Measurements from ENCODE around the gene NOB1.

NOB1 gene

DNA sequence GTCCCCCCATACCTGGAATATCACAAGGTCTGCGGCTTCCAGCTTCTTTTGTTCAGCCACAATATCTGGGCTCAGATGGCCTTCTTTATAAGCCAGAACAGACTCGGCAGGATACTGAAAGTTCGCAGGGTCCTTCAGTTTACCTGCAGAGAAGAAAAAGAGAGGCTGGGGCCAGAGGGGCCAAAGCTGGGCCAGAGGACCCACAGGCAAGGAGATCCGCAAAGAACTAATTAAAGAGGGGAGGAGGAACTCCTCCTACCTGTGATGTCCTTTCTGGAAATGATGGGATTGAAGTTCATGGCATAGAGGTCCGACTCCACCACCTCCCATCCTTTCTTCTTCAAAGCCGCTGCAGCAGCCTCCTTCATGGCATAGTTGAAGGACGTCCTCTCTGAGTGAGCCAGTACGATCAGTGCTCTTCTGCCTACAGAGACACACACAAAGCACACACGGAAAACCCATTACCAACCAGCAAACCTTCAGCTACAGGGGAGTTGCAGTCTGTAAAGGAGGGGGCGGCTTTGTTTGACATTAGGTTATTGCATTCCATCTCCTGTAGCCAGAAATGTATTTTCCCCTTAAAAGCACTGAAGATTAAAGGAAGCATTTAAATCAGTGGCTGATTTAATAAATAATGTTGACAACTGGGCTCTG, 36.5 kb downstream of the NOB1 start:
- no peak for DNase-seq

DNA sequence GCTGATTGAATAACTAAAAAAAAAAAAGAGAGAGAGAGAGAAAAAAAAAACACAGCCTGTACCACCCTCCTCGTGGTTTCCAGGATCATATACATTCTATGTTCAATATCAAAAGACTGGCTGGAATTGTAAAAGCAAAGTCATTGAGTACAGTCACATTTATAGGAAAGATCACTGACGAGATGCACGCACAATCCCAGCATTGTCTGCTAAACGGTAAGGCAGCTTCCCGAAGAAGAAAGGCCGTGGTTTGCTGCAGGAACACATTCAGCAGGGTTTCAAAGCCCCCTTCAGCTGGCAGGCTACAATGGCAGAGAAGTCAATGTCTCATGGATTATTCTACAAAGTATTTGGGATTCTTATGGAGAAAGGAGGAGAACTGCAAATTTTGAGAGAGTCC, 37.7 kb downstream of the NOB1 start:
- DNase-seq = no peak

DNA sequence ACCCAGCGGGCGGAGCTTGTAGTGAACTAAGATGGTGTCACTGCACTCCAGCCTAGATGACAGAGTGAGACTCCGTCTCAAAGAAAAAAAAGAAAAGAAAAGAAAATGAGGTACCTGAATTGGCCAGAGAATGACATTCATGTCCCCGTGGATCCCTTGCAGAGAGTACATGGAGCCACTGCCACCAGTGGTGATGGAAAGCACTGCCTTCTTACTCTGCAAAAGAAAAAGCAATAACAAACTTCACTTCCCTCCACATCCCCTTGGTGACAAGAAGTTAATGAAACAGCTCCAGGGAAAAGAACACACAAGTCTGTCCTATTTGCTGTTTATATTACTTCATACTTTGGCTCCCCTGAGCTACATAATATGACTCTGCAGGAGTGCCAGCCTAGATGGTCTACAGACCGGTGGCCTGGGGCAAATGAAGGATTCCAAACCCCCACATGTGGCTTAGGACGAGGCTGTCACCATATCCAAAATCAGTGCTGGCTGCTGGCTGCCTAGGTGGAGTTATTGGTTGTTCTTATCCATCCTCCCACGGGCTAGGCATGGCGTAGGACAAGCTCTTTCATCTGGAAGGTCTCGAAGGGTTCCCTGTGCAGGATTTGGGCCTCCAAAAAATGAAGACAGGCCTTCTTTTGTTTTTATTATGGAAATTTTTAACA, 41.7 kb downstream of the NOB1 start:
- DNase-seq = peak; percentile 37

DNA sequence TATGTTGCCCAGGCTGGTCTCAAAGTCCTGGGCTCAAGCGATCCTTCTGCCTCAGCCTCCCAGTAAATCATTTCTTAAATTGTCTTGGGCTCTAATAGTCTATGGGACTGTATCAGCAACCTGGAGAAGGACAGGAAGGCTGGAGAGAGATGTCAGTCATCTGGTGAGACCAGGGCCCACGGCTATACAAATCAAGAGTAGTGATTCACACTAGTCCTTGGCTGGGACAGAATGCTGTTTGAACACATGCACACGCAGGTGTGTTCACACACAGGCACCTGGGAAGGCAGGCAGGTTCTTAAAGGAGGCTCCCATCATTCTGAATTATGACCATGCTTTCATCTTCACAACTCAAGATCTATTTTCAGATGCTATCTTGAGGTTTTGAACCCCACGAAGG, 42.4 kb downstream of the NOB1 start:
- no peak for DNase-seq

DNA sequence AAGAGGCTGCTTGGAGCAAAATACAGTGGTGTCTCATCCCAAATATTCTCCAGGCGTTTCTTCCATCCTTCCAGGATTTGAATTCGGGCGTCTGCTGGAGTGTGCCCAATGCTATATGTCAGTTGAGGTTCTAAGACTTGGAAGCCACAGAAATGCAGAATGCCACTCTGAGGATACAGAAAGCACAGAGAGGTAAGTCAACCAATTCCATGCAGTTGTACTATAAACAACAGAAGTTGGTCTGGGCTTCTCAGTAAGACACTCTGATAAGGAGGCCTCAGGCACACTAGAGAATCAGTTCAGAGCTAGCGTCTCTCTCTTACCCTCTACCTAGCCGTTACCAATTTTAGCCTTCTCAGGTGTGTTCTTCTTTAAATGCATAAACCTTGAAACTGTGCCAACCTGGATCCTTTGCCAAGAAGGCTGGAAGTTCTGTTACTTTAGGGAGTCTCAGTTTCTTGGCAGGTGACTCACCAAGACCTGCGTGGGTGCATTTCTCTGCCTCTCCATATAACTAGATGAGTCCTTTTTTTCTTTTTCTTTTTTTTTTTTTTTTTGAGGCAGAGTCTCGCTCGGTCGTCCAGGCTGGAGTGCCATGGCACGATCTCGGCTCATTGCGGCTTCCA, 43.5 kb downstream of the NOB1 start:
- DNase-seq = peak; percentile 51

DNA sequence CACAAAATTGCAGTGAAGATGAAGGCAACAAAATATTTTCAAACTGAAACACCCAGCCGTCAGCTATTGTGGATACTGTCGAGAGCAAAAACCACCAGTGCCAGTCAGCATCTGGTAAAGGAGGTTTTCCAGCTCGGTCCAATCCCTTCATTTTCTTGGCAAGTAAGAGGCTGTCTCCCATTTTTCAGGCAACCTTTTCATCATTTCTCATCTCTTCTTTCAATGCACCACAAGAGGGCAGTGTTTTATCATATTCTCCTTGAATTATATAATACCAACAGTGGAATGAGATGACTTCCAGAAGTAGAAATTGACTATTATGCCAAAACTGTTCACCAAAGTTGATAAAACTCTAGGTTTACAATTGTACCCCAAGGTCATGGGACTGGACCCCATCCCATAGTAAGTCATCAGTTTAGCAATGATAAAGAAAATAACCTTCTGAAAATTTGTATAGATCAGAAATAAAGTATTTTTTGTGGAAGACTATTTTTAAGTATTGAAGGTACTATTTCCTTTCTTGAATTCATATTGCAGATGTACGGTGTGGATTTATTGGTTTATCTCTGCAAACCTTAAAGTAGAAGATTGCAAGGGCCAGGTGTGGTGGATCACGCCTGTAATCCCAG, 45.2 kb downstream of the NOB1 start:
- peak; percentile 57 for DNase-seq

DNA sequence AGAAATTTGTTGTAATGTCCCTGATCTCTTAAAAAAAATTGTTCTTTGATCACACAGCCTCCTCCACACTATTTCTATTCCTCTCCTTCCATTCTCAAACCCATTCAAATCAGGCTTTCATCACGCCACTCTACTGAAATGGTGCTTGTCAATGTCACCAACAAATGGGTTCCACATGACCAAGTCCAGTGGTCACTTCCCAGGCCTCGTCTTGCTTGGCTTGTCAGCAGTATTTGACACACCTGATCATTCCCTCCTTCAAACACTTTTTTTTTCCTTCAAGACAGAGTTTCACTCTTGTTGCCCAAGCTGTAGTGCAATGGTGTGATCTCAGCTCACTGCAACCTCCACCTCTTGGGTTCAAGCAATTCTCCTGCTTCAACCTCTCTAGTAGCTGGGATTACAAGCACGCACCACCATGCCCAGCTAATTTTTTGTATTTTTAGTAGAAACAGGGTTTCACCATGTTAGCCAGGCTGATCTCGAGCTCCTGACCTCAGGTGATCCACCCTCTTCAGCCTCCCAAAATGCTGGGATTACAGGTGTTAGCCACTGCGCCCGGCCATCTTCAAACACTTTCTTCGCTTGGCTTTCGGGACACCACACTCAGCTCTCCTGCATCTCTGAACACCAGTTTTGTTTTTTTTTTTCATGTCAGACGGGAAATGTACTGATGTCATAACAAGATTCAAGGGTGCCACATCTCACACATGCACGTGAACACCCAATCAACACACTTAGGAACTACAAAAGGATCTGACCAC, 46.6 kb downstream of the NOB1 start:
- DNase-seq = peak; percentile 51

DNA sequence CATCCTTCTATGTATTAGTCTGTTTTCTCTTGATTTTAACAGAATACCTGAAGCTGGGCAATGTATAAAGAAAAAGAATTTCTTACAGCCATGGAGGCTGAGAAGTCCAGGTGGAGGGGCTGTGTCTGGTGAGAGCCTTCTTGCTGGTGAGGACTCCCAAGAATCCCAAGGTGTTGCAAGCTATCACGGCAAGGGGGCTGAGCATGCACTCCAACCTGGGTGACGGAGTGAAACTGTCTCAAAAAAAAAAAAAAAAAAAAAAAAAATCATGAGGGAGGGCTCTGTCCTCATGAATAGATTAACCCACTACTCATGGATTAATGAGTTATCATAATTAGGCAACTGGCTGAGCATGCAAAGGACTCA, 47.8 kb downstream of the NOB1 start:
- DNase-seq = no peak

DNA sequence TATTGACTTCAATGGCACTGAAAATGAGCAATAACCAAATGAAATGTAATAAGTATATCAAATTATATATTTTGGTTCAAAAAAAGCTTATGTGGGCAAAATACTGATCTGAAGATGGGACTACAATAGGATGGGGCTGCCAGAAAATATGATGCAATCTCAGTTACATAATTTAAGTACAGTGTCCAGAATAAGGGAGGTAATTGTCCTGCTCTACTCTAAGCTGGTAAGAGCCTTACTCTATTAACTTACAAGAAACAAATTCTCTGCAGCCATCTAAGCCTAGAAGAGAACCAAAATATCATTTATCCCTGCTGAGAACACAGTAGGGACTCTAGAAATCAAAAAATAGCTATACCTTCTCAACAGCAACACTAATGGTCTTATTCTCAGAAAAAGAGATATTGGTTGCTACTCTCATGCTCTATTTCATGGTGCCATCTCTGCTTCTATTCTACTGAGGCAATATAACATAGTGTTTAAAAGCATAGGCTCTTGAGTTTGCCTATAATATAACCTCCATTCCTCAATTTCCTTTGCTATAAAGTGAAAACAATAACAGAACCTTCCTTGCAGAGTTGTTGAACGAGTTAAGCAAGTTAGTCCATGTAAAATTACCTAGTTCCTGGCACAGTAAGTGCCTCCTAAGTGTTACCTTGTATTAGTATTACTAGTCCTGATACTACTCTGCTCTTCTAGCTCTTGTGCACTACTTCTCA, 48.3 kb downstream of the NOB1 start:
- DNase-seq = no peak

DNA sequence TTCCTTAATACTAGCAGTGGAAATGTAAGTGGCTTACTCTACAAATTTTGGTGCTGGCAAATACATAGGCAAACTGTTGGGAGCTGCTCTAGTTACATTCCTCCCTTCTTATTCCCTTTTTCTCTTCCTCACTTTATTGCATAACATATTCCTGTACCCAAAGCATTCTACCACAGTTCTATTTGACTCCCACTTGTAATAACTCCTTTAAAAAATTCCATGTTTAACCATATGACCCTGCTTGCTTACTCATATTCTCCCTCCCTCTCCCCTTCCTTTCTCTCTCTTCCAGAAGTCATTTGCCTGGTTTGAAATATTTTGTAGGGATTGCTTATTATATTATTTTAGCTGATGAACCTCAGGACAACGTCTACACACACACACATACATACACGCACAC, 51.1 kb downstream of the NOB1 start:
- DNase-seq = no peak

DNA sequence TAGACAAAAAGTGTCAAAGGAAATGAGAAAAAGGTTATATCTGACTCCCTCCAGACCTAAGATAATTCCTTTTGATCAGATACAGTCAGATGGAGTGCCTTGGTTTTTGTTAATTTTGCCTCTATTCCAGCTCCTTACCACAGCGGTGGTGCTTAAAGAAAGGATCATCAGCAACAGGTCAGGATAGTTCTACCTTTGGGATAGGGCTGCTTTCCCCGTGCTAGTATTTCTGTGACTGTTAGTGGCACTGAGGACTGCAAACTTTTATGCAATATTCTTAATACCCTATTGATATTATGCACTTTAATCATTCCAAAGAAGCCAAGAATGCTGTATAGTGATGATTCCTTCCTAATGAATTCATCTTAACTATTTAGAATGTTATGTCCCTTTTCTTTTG, 52.9 kb downstream of the NOB1 start:
- no peak for DNase-seq

DNA sequence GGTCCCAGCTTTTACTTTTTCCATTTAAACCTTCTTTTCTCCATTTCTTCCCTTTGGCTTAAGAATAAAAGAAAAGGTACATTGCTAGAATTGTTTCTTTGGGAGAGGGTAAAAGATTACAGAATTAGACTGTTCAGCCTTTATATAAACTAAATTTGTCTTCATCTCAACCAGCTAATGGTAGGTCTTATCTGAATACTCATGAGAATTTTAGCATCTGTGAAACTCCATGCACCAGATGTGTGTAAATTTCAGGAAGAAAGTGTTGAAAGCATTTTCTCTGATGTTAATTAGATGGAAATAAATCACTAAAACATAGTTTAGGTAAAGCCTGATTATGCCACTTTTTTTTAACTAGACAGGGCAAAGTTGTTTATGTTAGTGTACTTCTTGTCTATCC, 53.3 kb downstream of the NOB1 start:
- no peak for DNase-seq

DNA sequence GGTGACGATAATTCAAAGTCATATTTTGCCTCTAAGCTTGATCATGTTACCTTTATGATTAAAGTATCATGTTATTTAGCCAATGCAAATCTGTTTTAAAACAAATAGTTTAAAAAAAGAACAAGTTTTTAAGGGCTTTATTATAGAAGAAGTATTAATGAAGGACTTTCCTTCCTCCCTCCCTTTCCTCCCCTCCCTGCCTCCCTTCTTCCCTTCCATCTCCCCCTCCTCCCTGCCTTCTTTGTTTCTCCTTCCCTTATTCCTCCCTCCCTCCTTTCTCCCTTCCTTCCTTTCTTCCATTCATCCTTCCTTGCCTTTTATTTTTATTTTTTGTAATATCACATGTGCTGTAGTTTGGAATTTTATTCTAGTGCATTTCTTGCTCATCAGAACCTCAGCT, 54.8 kb downstream of the NOB1 start:
- DNase-seq = no peak

DNA sequence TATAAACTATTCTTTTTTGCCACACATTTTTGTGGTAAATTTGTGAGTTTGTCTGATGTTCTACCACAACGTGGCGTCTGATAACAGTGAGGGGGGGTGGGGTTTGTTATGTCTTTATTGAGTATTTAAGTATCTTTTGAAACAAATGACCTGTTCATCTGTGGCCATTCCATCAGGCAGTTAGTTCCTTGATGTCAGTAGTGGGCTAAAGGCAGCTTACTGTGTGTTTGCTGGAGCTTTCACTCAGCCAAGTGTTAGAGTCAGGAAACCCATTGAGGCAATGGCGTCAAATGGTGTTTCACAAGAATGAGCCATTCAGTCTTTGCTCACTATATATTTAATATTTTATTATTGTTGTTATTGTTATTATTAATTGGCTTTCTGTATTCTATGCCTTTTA, 56.3 kb downstream of the NOB1 start:
- no peak for DNase-seq

DNA sequence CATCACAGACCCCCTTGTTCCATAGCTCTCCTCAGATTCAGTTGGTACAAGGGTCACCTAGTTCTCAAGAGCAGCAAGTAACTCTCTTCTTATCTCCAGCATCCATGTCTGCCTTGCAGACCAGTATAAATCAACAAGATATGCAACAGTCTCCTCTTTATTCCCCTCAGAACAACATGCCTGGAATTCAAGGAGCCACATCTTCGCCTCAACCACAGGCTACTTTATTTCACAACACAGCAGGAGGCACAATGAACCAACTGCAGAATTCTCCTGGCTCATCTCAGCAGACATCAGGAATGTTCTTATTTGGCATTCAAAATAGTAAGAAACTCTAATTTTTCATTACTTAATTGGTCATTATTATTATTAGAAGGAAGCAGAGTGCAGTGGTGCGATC, 60.8 kb downstream of the NOB1 start:
- DNase-seq = no peak

DNA sequence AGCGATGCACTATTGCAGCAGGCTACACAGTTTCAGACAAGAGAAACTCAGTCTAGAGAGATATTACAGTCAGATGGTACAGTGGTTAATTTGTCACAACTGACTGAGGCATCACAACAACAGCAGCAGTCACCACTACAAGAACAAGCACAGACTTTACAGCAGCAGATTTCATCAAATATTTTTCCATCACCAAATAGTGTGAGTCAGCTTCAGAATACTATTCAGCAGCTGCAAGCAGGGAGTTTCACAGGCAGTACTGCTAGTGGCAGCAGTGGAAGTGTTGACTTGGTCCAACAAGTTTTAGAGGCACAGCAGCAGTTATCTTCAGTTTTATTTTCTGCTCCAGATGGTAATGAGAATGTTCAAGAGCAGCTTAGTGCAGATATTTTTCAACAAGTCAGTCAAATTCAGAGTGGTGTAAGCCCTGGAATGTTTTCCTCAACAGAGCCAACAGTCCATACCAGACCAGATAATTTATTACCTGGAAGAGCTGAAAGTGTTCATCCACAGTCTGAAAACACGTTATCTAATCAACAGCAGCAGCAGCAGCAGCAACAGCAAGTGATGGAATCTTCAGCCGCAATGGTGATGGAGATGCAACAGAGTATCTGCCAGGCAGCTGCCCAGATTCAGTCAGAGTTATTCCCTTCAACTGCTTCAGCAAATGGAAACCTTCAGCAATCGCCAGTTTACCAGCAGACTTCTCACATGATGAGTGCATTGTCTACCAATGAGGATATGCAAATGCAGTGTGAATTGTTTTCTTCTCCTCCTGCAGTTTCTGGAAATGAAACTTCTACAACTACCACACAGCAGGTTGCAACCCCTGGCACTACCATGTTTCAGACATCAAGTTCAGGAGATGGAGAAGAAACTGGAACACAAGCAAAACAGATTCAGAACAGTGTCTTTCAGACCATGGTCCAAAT, 62.5 kb downstream of the NOB1 start:
- no peak for DNase-seq
